Mononuclear cell (primary cell): Measurements from ENCODE around the gene NELFB. TPM values are rescaled to one million over a fixed set of nuclear protein-coding genes. Genes with fewer than 3 reads are reported as not detected.

Source experiments
- H3K27me3 ChIP-seq: 2 replicates; pipeline ENCODE4 v1.6.0; 2011; ENCODE audit warnings: low read length, control low read depth; ENCODE audit not compliant: insufficient read depth
- H3K4me1 ChIP-seq: 2 replicates; pipeline ENCODE4 v1.5.1; 2011; ENCODE audit warnings: mild to moderate bottlenecking, low read length, control low read depth; ENCODE audit not compliant: insufficient read depth
- H3K4me3 ChIP-seq: 2 replicates; pipeline ENCODE4 v1.5.1; 2011; ENCODE audit warnings: mild to moderate bottlenecking, low read length, moderate library complexity
- H3K9me3 ChIP-seq: 2 replicates; pipeline ENCODE4 v1.5.1; 2011; ENCODE audit warnings: low read depth, mild to moderate bottlenecking, control low read depth, low read length
- total RNA-seq: library from RNA; depleted of rRNA; stranded (reverse); fragments of >200 nt; gene quantifications from one replicate; pipeline ENCODE4 v1.2.3, GENCODE V29; 2012

Gene NELFB
- total RNA-seq, 1 donor, result 20.9 TPM

- H3K4me3 ChIP-seq, result no peak overlapping the region
- peaks cover 21% of the 10 kb centered on the region for H3K4me1 ChIP-seq
- H3K9me3 ChIP-seq, result no peaks in the 10 kb centered on the region
- no peaks in the 10 kb centered on the region for H3K27me3 ChIP-seq
Measured at GRCh38 chr9:137220317-137221094, 34.6 kb upstream of the NELFB start.

DNA sequence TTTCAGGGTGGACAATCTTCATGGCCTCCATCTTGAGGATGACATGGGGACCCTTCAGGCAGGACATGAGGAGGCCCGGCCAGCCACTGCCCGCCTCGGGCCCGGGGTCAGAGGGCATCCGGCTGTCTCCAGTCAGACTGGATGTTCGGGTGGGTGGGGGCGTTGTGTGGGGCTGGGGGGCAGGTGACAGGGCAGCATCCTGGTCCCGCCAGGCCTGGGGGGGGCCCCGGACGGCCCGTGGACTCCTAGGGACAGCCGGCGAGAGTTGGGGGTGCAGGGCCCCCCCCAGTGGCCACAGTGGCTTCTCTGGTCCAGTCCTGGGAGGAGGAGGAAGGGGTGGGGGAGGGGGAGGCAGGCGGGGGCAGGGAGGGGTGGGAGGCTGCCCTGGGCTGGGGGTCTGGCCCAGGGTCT, 34.0 kb upstream of the NELFB start:
- Histone ChIP-seq H3K9me3 (no peaks in the 10 kb centered on the region), H3K4me1 (peaks cover 21% of the 10 kb centered on the region), H3K4me3 (no peak overlapping the region), H3K27me3 (no peaks in the 10 kb centered on the region)

GRCh38 chr9:137221506-137222111, 33.5 kb upstream of the NELFB start:
- H3K4me3 ChIP-seq, result no peak overlapping the region
- peaks cover 21% of the 10 kb centered on the region for H3K4me1 ChIP-seq
- no peaks in the 10 kb centered on the region for H3K27me3 ChIP-seq
- no peaks in the 10 kb centered on the region for H3K9me3 ChIP-seq

- H3K4me3 ChIP-seq, result peak within 1 kb of the TSS; percentile 41
- H3K27me3 ChIP-seq, result no peaks in the 10 kb centered on the region
- peaks cover 24% of the 10 kb centered on the region for H3K4me1 ChIP-seq
Measured at GRCh38 chr9:137222190-137223077, 32.7 kb upstream of the NELFB start, which contains the start of gene RNF208. TSS of gene RNF208 (minus strand) at chr9:137222240. CDS start at chr9:137221212, 1,028 bp downstream.

GRCh38 chr9:137223078-137223970, 31.8 kb upstream of the NELFB start:
- Histone ChIP-seq H3K4me3 (peak overlapping the region; percentile 54), H3K27me3 (no peaks in the 10 kb centered on the region), H3K9me3 (no peaks in the 10 kb centered on the region), H3K4me1 (peaks cover 24% of the 10 kb centered on the region)

More at GRCh38 chr9:137222190-137223077, 32.7 kb upstream of the NELFB start, which contains the start of gene RNF208:
- H3K9me3 ChIP-seq, result no peaks in the 10 kb centered on the region

GRCh38 chr9:137224830-137225694, 30.1 kb upstream of the NELFB start, which contains the start of gene CYSRT1:
TSS of gene CYSRT1 (plus strand) at chr9:137225174. CDS start at chr9:137225622, 448 bp downstream.
- peak within 1 kb of the TSS; percentile 54 for H3K4me3 ChIP-seq
- H3K27me3 ChIP-seq, result no peaks in the 10 kb centered on the region
- H3K4me1 ChIP-seq, result peaks cover 24% of the 10 kb centered on the region
- no peaks in the 10 kb centered on the region for H3K9me3 ChIP-seq

GRCh38 chr9:137225699-137226331, 29.3 kb upstream of the NELFB start:
- Histone ChIP-seq H3K27me3 (no peaks in the 10 kb centered on the region), H3K4me3 (no peak overlapping the region), H3K9me3 (no peaks in the 10 kb centered on the region), H3K4me1 (peaks cover 24% of the 10 kb centered on the region)

DNA sequence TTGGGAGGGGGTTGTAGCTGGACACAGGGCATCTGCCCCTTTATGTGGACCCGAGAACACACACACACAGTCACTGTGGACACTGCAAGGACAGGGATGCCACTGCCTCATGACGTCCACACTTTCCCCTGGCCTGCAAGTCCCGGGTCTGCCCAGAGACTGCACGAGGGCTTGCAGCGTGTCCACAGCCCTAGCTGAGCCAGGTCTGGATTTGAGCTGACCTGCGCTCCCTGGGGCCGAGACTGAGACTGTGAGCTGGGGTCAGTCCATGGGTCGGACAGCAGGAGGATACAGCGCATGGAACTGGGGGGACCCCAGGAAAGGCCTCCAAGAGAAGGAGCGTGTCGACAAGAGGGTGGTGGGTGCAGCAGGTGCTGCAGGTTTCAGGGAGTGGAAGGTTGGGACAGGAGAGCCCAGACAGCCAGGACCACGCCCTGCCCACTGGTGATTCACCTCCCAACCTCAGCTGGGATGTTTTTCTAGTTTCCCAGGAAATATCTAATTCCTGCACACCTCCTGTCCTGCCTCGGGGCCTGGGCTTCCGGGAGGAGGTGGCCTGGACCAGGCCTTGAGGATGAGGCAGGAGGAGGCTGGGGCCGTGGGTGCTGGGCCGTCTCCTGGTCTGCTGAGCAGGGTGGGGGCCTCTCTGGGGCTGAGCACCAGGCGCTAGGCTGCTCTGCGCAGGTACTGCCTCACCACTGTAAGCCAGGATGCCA, 28.6 kb upstream of the NELFB start:
- Histone ChIP-seq H3K4me1 (peaks cover 24% of the 10 kb centered on the region), H3K27me3 (no peaks in the 10 kb centered on the region), H3K9me3 (no peaks in the 10 kb centered on the region), H3K4me3 (no peak overlapping the region)

DNA sequence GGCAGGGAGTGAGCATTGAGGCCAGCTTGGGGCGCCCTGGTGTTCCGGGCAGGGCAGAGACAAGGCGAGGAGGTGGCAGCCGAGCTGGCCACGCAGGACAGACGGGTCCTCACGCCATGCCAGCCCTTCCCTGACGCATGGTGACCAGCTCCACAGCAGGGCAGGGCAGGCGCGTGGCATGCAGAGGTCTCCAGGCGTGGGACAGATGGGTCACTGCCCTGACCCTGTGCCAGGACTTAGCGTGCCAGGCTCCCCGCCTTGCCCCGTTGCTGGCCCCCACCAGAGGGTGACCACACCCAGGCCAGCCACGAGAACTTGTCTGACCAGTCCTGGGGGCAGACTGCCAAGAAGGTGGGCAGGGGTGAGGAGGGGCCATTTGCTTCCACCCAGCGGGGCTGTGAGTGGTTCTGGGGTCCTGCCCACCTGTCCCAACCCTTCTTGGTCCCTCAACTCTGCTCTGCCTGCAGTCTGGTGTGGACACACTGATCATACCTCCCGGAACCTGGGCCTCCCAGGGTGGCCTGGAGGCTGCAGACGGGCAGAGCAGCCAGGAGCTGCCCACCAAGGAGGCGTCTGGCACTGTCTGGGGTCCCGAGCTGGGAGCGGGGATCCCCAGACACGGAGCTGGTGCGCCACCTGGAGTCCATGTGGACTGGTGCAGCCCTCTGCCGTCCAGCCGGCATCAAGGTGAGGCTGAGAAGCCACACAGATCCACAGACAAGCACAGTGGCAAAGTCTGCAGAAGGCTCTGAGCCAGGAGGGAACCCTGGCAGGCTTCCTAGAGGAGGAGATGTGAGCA, 27.9 kb upstream of the NELFB start, which contains the start of gene RNF224:
TSS of gene RNF224 (plus strand) at position 449 of the 799 bp plus-strand sequence. CDS start 834 bp downstream, outside the sequence.
- Histone ChIP-seq H3K4me3 (no peak within 1 kb of the TSS), H3K4me1 (peaks cover 24% of the 10 kb centered on the region), H3K9me3 (no peaks in the 10 kb centered on the region), H3K27me3 (no peaks in the 10 kb centered on the region)

DNA sequence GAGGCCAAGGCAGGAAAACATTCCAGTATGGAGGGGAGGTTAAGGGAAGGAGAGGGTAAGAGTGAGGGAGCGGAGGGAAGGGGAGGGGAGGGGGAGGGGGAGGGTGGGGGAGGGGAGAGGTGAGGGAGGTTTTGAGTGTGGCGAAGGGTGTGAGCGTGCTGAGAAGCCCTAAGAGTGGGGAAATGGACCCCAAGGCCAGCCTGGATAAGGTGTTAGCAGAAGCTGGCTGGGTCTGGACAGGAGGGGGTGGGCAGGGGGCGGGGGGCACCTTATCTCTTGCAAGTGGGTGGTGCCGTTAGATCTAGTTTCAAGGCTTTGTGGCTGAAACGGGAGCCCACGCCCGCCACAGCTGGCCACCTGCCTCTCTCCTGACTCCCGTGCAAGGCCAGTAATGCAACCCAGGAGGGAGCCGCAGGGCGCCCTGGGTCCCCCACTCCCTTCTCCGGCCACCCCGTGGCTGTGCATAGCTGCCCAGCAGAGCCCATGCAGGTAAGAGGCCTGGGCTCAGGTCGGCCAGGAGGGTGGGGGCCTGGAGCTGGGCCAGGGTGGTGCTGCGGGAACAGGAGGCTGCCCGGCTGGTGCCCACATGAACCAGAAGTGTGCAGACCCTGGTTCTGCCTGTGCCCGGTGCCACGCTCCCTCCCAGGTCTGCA, 27.1 kb upstream of the NELFB start:
- peaks cover 17% of the 10 kb centered on the region for H3K4me1 ChIP-seq
- no peak overlapping the region for H3K4me3 ChIP-seq
- H3K27me3 ChIP-seq, result no peaks in the 10 kb centered on the region
- no peaks in the 10 kb centered on the region for H3K9me3 ChIP-seq

GRCh38 chr9:137228506-137228967, 26.6 kb upstream of the NELFB start:
- H3K4me3 ChIP-seq, result no peak overlapping the region
- peaks cover 16% of the 10 kb centered on the region for H3K4me1 ChIP-seq
- no peaks in the 10 kb centered on the region for H3K9me3 ChIP-seq
- no peaks in the 10 kb centered on the region for H3K27me3 ChIP-seq
